ENCODE data around the gene OTOP2.
A peak's percentile ranks its signal among the peaks of the same experiment; 100 is the strongest.
"Not testable (repeated sequence)": the region's sequence is repeated elsewhere in the genome, so short reads cannot be mapped to it uniquely, and the experiment has no call there.

The OTOP2 gene

GRCh38 chr17:74953134-74953687, 29.1 kb downstream of the OTOP2 start:
- DNase-seq: no peak

- no peak for DNase-seq
Observed at GRCh38 chr17:74954115-74954514, 30.0 kb downstream of the OTOP2 start.

GRCh38 chr17:74954665-74955421, 30.8 kb downstream of the OTOP2 start:
- DNase-seq: no peak

GRCh38 chr17:74956093-74956492, 32.0 kb downstream of the OTOP2 start:
- no peak for DNase-seq

GRCh38 chr17:74957935-74958740, 34.1 kb downstream of the OTOP2 start:
- peak; percentile 33 for DNase-seq

- DNase-seq: no peak
Observed at GRCh38 chr17:74959826-74960515, 35.9 kb downstream of the OTOP2 start.

GRCh38 chr17:74960570-74961342, 36.7 kb downstream of the OTOP2 start:
- peak; percentile 28 for DNase-seq

- peak; percentile 79 for DNase-seq
Observed at GRCh38 chr17:74961657-74962350, 37.7 kb downstream of the OTOP2 start.

GRCh38 chr17:74962622-74963394, 38.7 kb downstream of the OTOP2 start:
- DNase-seq: no peak

- DNase-seq: no peak
Observed at GRCh38 chr17:74963656-74964055, 39.6 kb downstream of the OTOP2 start.

GRCh38 chr17:74964246-74964761, 40.2 kb downstream of the OTOP2 start:
- DNase-seq: no peak

GRCh38 chr17:74964988-74965622, 41.0 kb downstream of the OTOP2 start:
- no peak for DNase-seq

GRCh38 chr17:74968361-74968780, 44.3 kb downstream of the OTOP2 start:
- no peak for DNase-seq

- not testable (repeated sequence) for DNase-seq
Observed at GRCh38 chr17:74969501-74969900, 45.4 kb downstream of the OTOP2 start.

- DNase-seq: no peak
Observed at GRCh38 chr17:74970395-74970794, 46.3 kb downstream of the OTOP2 start.

- no peak for DNase-seq
Observed at GRCh38 chr17:74971069-74971841, 47.2 kb downstream of the OTOP2 start.

- DNase-seq: no peak
Observed at GRCh38 chr17:74971842-74972106, 47.7 kb downstream of the OTOP2 start.

- no peak for DNase-seq
Observed at GRCh38 chr17:74972107-74972972, 48.3 kb downstream of the OTOP2 start, which contains the start of gene HID1. HID1 (minus strand) TSS chr17:74972759; CDS start chr17:74972656, 103 bp downstream.
